AG04450 (cell line): Measurements from ENCODE around the gene EBF3. TPM values are rescaled to one million over a fixed set of nuclear protein-coding genes. Genes with fewer than 3 reads are reported as not detected.

Source experiments
- CTCF ChIA-PET: fragments of 300-600, 350-600 bp; formaldehyde crosslinking; extraction: SDS; loops from one replicate; lab custom pipeline; 2022; ENCODE audit warnings: antibody characterized with exemption, inconsistent platforms; lab: Charles Lee
- POLR2A ChIA-PET: fragments of 350-600 bp; formaldehyde crosslinking; extraction: SDS; loops from one replicate; lab custom pipeline; 2021; ENCODE audit warnings: antibody characterized with exemption, inconsistent platforms; lab: Yijun Ruan, JAX
- DNase-seq: peaks from one replicate; pipeline ENCODE4 v3.0.0-alpha.2; 2011; ENCODE audit warnings: low read depth, low spot score
- H3K27ac ChIP-seq: one replicate; pipeline ENCODE4 v1.5.1; 2012; ENCODE audit warnings: low read depth, low read length, control low read depth
- H3K27me3 ChIP-seq: one replicate; pipeline ENCODE4 v1.6.0; 2012; ENCODE audit warnings: low read length; ENCODE audit not compliant: control insufficient read depth, insufficient read depth
- H3K4me3 ChIP-seq: 2 replicates; pipeline ENCODE4 v1.5.1; 2011; ENCODE audit warnings: mild to moderate bottlenecking, low read depth, low read length, control low read depth
- H3K9me3 ChIP-seq: 2 replicates; pipeline ENCODE4 v1.5.1; 2012; ENCODE audit warnings: low read length; ENCODE audit not compliant: control insufficient read depth, insufficient read depth
- CTCF ChIP-seq: IDR thresholded peaks from 2 replicates; pipeline ENCODE4 v1.5.1; 2011; ENCODE audit warnings: low read depth, low read length, control low read depth, inconsistent platforms
- polyA plus RNA-seq: library from polyadenylated mRNA; depleted of rRNA; stranded (reverse); fragments of >200 nt; gene quantifications from 2 replicates; pipeline ENCODE4 v1.2.3, GENCODE V29; 2011

Gene EBF3
- polyA plus RNA-seq, 1 experiment = 0.01 TPM

- no peak for DNase-seq
- Histone ChIP-seq H3K4me3 (no peak overlapping the region), H3K27me3 (no peaks in the 10 kb centered on the region), H3K27ac (no peak overlapping the region), H3K9me3 (peaks cover 13% of the 10 kb centered on the region; the same call in 1 of the 2 replicates)
- ChIA-PET POLR2A (no interaction called here), CTCF (no interaction called here)
- no peak for TF ChIP-seq CTCF
These were observed 27.7 kb downstream of the EBF3 start for GRCh38 chr10:129936266-129936922.

DNA sequence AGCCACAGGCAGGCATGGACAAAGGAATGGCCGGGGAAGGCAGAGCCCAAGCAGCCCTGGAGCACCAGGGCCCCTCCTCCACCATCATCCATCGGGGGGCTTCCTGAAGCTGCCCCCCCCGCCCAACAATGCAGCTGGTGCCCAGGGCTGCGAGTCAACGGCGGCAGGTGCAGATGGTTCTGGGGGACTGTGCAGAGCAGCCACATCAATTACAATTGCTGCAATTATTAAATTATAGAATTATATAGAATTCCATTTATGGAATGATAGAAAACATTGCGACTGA is 28.3 kb downstream of the EBF3 start:
- no peak overlapping the region for H3K4me3 ChIP-seq
- POLR2A ChIA-PET = no interaction called here

DNA sequence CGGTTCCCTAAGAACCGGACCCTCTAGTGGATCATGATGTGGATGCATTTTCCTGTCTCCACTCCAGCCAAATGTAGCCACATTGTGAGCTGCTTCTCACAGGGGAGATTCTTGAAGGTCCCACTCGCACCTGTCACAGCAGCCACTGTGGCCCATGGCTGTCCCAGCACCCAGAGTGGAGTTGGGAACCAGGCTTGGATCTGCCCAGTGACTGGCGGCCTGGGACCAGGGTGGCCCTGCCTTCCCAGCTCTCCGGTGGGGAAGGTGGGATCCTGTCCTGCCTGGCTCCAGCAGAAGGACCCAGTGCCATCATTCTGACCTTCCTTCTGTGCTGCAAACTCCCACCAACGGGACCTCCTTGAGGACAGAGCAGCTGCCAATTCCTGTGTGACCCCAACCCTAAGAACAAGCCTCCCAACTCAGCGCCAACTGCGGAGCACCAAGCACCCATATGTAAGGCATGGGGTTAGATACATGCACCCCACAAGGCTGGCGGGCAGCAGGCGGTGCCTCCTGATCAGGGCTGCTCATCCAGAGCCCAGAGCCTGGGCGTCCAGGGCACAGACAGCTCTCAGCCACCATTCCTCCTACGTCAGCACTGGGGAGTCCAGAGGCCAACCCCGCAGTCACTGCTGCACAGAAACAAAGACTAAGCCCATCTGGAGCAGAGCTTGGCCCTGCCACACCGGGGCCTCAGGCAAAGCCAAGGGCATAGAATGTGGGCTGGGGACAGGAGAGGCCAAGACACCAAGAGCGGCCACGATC is 28.8 kb downstream of the EBF3 start:
- DNase-seq = no peak
- no peak overlapping the region for H3K4me3 ChIP-seq
- POLR2A ChIA-PET = no interaction called here
- H3K9me3 ChIP-seq = peaks cover 13% of the 10 kb centered on the region; the same call in 1 of the 2 replicates
- no peaks in the 10 kb centered on the region for H3K27me3 ChIP-seq
- no peak for TF ChIP-seq CTCF
- no peak overlapping the region for H3K27ac ChIP-seq
- CTCF ChIA-PET = no interaction called here

More for the DNA sequence above, 28.3 kb downstream of the EBF3 start:
- TF ChIP-seq CTCF = no peak
- CTCF ChIA-PET = no interaction called here
- Histone ChIP-seq H3K27me3 (no peaks in the 10 kb centered on the region), H3K27ac (no peak overlapping the region), H3K9me3 (peaks cover 13% of the 10 kb centered on the region; the same call in 1 of the 2 replicates)
- DNase-seq = no peak

DNA sequence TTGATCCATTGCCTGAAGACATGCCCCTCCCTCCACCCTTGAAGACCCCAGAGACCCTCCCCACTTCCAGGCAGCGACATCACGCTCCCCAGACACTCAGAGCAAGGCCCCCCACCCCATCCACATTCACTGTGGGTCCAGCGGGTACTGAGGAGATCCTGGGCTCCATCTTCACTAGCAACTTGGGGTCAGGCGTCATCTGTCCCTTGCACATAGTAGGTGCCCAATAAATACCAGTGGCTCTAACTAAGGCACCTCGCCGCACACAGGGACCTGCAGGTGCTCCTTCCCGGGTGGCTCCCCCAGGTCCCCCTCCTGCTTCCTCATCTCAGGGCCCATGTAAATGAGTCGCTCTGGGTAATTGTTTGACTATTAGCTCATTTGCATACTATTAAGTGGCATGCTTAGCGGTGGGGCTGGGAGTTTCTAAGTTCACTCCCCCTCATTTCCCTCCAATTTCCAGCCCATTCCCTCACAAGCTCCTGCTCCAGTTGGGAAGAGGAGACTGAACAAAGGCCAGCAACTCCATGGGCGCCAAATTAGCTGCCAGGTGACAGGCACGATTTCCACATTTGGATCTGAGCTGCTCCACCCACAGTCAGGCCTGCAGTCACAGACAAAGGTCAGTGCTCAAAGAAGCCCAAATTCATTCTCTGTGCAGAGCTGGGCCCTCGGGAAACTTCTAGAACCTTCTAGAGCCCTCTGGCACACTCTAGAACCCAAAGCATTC is 29.7 kb downstream of the EBF3 start:
- CTCF ChIA-PET = no interaction called here
- POLR2A ChIA-PET = no interaction called here
- no peak for TF ChIP-seq CTCF
- H3K9me3 ChIP-seq = peaks cover 13% of the 10 kb centered on the region; the same call in 1 of the 2 replicates
- DNase-seq = no peak
- no peaks in the 10 kb centered on the region for H3K27me3 ChIP-seq
- no peak overlapping the region for H3K4me3 ChIP-seq
- H3K27ac ChIP-seq = no peak overlapping the region
